NCI-H524 (cell line): ENCODE measurements around the gene HELZ.

Source experiments
- DNase-seq, 2 experiments: peaks; one replicate each; lab custom pipeline; 2025; lab: John Stamatoyannopoulos, UW

HELZ gene

GRCh38 chr17:67026341-67026740 is 218.7 kb downstream of the HELZ start:
- DNase-seq = no peak

GRCh38 chr17:67025216-67025792 is 219.7 kb downstream of the HELZ start:
- no peak for DNase-seq

DNA sequence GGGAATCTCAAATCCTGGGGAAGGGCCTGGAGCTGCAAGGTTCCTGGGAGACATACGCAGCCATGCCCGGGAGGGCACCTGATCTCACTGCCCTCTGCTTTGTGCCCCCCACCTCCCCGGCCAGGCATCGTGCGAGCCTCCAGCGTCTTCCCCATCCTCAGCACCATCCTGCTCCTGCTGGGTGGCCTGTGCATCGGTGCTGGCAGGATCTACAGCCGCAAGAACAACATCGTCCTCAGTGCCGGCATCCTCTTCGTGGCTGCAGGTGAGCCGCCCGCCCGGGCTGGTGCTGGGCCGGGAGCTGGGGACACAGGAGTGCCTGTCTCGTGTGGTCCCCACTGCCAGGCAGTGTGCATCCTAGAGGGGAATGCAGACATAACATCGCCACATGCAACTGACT is 220.3 kb downstream of the HELZ start:
- DNase-seq = no peak

- no peak for DNase-seq
Observed at GRCh38 chr17:67022451-67022810, 222.6 kb downstream of the HELZ start.

DNA sequence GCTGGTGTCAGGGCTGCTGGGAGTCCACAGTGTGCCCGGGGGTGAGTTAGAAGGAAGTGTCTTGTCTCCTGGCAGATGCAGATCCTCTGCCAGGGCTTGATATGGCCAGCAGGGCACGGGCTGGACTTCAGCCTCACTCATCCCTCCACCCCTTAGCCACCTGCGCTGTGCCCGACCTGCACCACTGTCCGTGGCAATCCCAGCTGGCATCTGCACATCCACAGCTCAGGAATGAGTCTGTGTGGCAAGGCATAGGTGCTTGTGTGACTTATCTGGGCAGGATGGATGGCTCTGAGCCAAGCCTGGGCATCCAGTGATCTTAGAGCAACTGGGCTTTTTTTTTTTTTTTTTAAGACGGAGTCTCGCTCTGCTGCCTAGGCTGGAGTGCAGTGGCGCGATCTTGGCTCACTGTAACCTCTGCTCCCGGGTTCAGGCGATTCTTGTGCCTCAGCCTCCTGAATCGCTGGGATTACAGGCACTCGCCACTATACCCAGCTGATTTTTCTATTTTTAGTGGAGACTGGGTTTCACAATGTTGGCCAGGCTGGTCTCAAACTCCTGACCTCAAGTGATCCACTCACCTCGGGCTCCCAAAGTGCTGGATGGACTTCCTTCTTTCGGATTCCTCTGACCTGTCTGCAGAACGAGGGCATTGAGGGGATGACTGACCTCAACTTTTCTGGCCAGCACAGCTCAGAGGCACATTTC is 223.1 kb downstream of the HELZ start:
- no peak for DNase-seq

- DNase-seq = no peak
Observed at GRCh38 chr17:67021196-67021595, 223.8 kb downstream of the HELZ start.
